CD14-positive monocyte (primary cell): ENCODE measurements around the gene DNAH11. TPM values are rescaled to one million over a fixed set of nuclear protein-coding genes. Genes with fewer than 3 reads are reported as not detected.

ENCODE experiments used
- DNase-seq, 3 donors: peaks; one replicate each; pipeline ENCODE4 v3.0.0-alpha.2; 2011 to 2022
- H2AFZ ChIP-seq: 2 replicates; pipeline ENCODE4 v1.6.0; 2012; ENCODE audit warnings: mild to moderate bottlenecking, low read depth, low read length, inconsistent platforms; ENCODE audit not compliant: insufficient read depth, poor library complexity, severe bottlenecking
- H3K27ac ChIP-seq, 2 donors: 1 replicate in 1 of 2; 2 replicates in 1 of 2; pipeline ENCODE4 v1.5.1; 2012 to 2013; ENCODE audit warnings: low read length in 2 of 2, control low read depth in 1 of 2, inconsistent platforms in 1 of 2, low read depth in 1 of 2, mild to moderate bottlenecking in 1 of 2
- H3K27me3 ChIP-seq, 2 donors: one replicate each; pipeline versions ENCODE4 v1.6.0 to v1.6.1; 2011 to 2013; ENCODE audit warnings: low read length in 2 of 2; ENCODE audit not compliant: control insufficient read depth in 2 of 2, insufficient read depth in 2 of 2
- H3K36me3 ChIP-seq, 2 donors: replicated peaks in 1 of 2; 1 replicate in 1 of 2; 2 replicates in 1 of 2; pipeline versions ENCODE4 v1.5.1 to v1.6.1; 2012 to 2013; ENCODE audit warnings: low read length in 2 of 2, control low read depth in 1 of 2, inconsistent platforms in 1 of 2, mild to moderate bottlenecking in 1 of 2; ENCODE audit not compliant: insufficient read depth in 2 of 2, control insufficient read depth in 1 of 2
- H3K4me1 ChIP-seq, 2 donors: 1 replicate in 1 of 2; 2 replicates in 1 of 2; pipeline versions ENCODE4 v1.5.1 to v1.6.1; 2012 to 2013; ENCODE audit warnings: low read length in 2 of 2, control low read depth in 1 of 2, inconsistent platforms in 1 of 2, mild to moderate bottlenecking in 1 of 2, moderate library complexity in 1 of 2; ENCODE audit not compliant: insufficient read depth in 2 of 2, control insufficient read depth in 1 of 2
- H3K4me2 ChIP-seq: replicated peaks from 2 replicates; pipeline ENCODE3; 2012; ENCODE audit warnings: low read length, moderate library complexity, mild to moderate bottlenecking; ENCODE audit not compliant: poor library complexity, severe bottlenecking; ENCODE audit errors: extremely low read depth
- H3K4me3 ChIP-seq, 3 experiments: fragments of 200-600 bp in 1 of 3; sonication (generic) in 1 of 3; replicated peaks in 1 of 3; 1 replicate in 2 of 3; 2 replicates in 1 of 3; pipeline ENCODE4 v1.5.1; 2011 to 2013; ENCODE audit warnings: low read length in 3 of 3, mild to moderate bottlenecking in 3 of 3, control low read depth in 2 of 3, low read depth in 2 of 3, inconsistent platforms in 1 of 3, moderate library complexity in 1 of 3
- H3K79me2 ChIP-seq: 2 replicates; pipeline ENCODE4 v1.6.0; 2012; ENCODE audit warnings: mild to moderate bottlenecking, control low read depth, inconsistent platforms, low read length, moderate library complexity; ENCODE audit not compliant: insufficient read depth
- H3K9ac ChIP-seq: 2 replicates; pipeline ENCODE4 v1.6.0; 2017; ENCODE audit warnings: low read length, mild to moderate bottlenecking; ENCODE audit not compliant: insufficient read depth, poor library complexity, severe bottlenecking
- H3K9me3 ChIP-seq, 2 donors: replicated peaks in 1 of 2; 1 replicate in 1 of 2; 2 replicates in 1 of 2; pipeline versions ENCODE4 v1.5.1 to v1.6.1; 2012 to 2013; ENCODE audit warnings: low read length in 2 of 2, control low read depth in 1 of 2; ENCODE audit not compliant: control insufficient read depth in 1 of 2, insufficient read depth in 1 of 2
- H4K20me1 ChIP-seq: 2 replicates; pipeline ENCODE4 v1.6.0; 2012; ENCODE audit warnings: mild to moderate bottlenecking, low read length, control low read depth, moderate library complexity; ENCODE audit not compliant: insufficient read depth
- H3K27ac Mint-ChIP-seq, 7 donors: one replicate each; pipeline ENCODE4 v1.8.0; 2020; ENCODE audit warnings: mild to moderate bottlenecking in 7 of 7, mixed read lengths in 7 of 7, moderate library complexity in 6 of 7, inconsistent platforms in 2 of 7
- H3K27me3 Mint-ChIP-seq, 3 donors: one replicate each; pipeline ENCODE4 v1.8.0; 2021 to 2022; ENCODE audit warnings: low read depth in 3 of 3, mild to moderate bottlenecking in 3 of 3, mixed read lengths in 3 of 3, moderate library complexity in 3 of 3, inconsistent platforms in 1 of 3
- H3K36me3 Mint-ChIP-seq, 2 donors: one replicate each; pipeline ENCODE4 v1.8.0; 2020; ENCODE audit warnings: mixed read lengths in 2 of 2, inconsistent platforms in 1 of 2, mild to moderate bottlenecking in 1 of 2
- H3K4me1 Mint-ChIP-seq: one replicate; pipeline ENCODE4 v1.8.0; 2020; ENCODE audit warnings: mild to moderate bottlenecking, mixed read lengths
- H3K4me3 Mint-ChIP-seq, 2 donors: one replicate each; pipeline ENCODE4 v1.8.0; 2020; ENCODE audit warnings: mild to moderate bottlenecking in 2 of 2, mixed read lengths in 2 of 2, moderate library complexity in 1 of 2
- H3K9me3 Mint-ChIP-seq, 7 donors: one replicate each; pipeline ENCODE4 v1.8.0; 2020 to 2022; ENCODE audit warnings: mixed read lengths in 7 of 7, mild to moderate bottlenecking in 6 of 7, moderate library complexity in 6 of 7, inconsistent platforms in 2 of 7
- WGBS: methylation state at CpG from one replicate; pipeline ENCODE4 v1.1.5; 2013; ENCODE audit warnings: missing lambda C conversion rate; ENCODE audit not compliant: insufficient coverage; 5-methylcytosine and 5-hydroxymethylcytosine counted together
- intact Hi-C, 2 donors: fragments of 100-400 bp; cut with micrococcal nuclease; formaldehyde crosslinking; loops; one replicate each; pipeline versions ENCODE4 v1.15.0 to v1.15.1; 2023
- polyA plus RNA-seq, 3 donors: library from polyadenylated mRNA; depleted of rRNA in 1 of 3; unstranded in 2 of 3; stranded (reverse) in 1 of 3; fragments of 300-500 nt in 2 of 3; fragments of >200 nt in 1 of 3; fragmentation: Illumina TruSeq in 2 of 3; gene quantifications; 1 replicate in 2 of 3; 2 replicates in 1 of 3; pipeline ENCODE4 v1.2.3, GENCODE V29; 2012 to 2021
- TF ChIP-seq, protein P1 (sequence below): fragments of 200-600 bp; IDR thresholded peaks from one replicate; pipeline ENCODE4 v1.8.0; 2022; ENCODE audit warnings: antibody characterized with exemption, mild to moderate bottlenecking

Gene DNAH11
- polyA plus RNA-seq, 3 donors = not detected

DNA sequence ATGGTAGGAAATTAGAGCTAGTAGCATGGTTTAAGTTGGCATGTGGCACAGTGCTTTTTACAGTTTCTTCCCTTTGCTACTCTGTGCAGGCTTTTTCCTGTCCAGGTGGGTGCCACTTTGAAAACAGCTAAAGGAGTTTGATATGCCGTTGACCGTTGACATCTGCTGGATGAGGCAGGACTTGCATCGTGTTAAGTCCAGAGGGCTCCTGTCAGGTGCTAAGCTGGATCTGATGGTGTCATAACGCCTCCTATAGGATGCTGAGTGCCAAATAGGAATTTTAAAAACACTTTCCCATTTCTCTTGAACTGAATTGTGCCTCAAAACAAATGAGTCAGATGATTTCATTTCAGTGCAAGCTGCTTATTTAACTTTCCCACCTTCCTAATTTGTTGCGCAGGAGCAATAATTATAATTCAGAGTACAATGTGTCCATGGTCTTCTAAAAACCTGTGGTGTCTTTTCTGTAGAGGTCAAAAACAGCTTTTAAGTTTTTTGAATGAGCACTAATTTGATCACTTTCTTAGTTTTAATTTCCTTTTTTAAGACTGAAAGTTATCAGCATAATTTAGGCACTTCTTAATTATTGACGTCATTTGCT lies 224.6 kb downstream of the DNAH11 start:
- WGBS = 0% methylated on average over 2 of the region's 6 CpGs
- TF ChIP-seq, protein P1, sequence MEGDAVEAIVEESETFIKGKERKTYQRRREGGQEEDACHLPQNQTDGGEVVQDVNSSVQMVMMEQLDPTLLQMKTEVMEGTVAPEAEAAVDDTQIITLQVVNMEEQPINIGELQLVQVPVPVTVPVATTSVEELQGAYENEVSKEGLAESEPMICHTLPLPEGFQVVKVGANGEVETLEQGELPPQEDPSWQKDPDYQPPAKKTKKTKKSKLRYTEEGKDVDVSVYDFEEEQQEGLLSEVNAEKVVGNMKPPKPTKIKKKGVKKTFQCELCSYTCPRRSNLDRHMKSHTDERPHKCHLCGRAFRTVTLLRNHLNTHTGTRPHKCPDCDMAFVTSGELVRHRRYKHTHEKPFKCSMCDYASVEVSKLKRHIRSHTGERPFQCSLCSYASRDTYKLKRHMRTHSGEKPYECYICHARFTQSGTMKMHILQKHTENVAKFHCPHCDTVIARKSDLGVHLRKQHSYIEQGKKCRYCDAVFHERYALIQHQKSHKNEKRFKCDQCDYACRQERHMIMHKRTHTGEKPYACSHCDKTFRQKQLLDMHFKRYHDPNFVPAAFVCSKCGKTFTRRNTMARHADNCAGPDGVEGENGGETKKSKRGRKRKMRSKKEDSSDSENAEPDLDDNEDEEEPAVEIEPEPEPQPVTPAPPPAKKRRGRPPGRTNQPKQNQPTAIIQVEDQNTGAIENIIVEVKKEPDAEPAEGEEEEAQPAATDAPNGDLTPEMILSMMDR = no peak
- peaks cover 3% of the 10 kb centered on the region for H3K4me1 Mint-ChIP-seq
- H3K4me1 ChIP-seq = no peaks in the 10 kb centered on the region
- H3K27ac Mint-ChIP-seq = no peak overlapping the region
- H3K27ac ChIP-seq = no peak overlapping the region
- no peak overlapping the region for H3K4me2 ChIP-seq
- H3K27me3 Mint-ChIP-seq = peaks cover 0 to 8% (median 1%) of the 10 kb centered on the region in 3 donors
- DNase-seq = no peak
- intact Hi-C loops = no loop called here
- H3K27me3 ChIP-seq = no peaks in the 10 kb centered on the region
- H3K9ac ChIP-seq = no peak overlapping the region
- no peaks in the 10 kb centered on the region for H3K79me2 ChIP-seq
- H3K9me3 ChIP-seq = no peaks in the 10 kb centered on the region
- no peak overlapping the region for H3K4me3 Mint-ChIP-seq
- H3K9me3 Mint-ChIP-seq = no peaks in the 10 kb centered on the region
- H2AFZ ChIP-seq = no peak overlapping the region
- H3K4me3 ChIP-seq = no peak overlapping the region
- H3K36me3 Mint-ChIP-seq = no peaks in the 10 kb centered on the region
- no peaks in the 10 kb centered on the region for H3K36me3 ChIP-seq
- H4K20me1 ChIP-seq = no peaks in the 10 kb centered on the region

DNA sequence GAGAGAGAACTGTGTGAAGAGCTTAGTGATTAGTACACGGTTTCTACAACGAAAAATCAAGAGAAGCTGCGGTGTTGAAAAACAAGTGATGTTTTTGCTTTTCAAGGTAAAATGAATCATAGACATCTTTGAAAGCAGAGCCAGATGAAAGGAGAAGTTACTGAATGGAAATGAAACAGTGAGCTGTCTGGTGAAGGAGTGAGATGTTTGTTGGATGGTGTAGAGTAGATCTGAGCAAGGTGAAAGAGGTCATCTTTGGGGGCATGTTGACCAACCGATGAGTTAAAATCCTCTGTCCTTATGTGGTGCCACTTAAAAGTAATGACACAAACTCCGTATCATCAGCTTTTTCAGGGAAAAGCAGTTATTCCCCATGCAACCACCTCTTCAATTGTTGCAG lies 225.4 kb downstream of the DNAH11 start:
- H3K4me1 Mint-ChIP-seq = peaks cover 3% of the 10 kb centered on the region
- H3K27ac Mint-ChIP-seq = no peak overlapping the region
- TF ChIP-seq, protein P1 = no peak
- Histone ChIP-seq H2AFZ (no peak overlapping the region), H3K27me3 (no peaks in the 10 kb centered on the region), H3K36me3 (no peaks in the 10 kb centered on the region), H3K9me3 (no peaks in the 10 kb centered on the region), H3K9ac (no peak overlapping the region), H3K4me1 (no peaks in the 10 kb centered on the region), H3K4me2 (no peak overlapping the region), H3K79me2 (no peaks in the 10 kb centered on the region), H3K27ac (no peak overlapping the region), H3K4me3 (no peak overlapping the region), H4K20me1 (no peaks in the 10 kb centered on the region)
- no peak overlapping the region for H3K4me3 Mint-ChIP-seq
- WGBS = 67% methylated on average over 3 of the region's 5 CpGs
- no peaks in the 10 kb centered on the region for H3K36me3 Mint-ChIP-seq
- H3K27me3 Mint-ChIP-seq = peaks cover 0 to 8% (median 1%) of the 10 kb centered on the region in 3 donors
- H3K9me3 Mint-ChIP-seq = no peaks in the 10 kb centered on the region
- DNase-seq = no peak
- intact Hi-C loops = no loop called here
